ENCODE results near the gene CASP8AP2.
"Not testable (repeated sequence)": the region's sequence is repeated elsewhere in the genome, so short reads cannot be mapped to it uniquely, and the experiment has no call there.

CASP8AP2 gene

GRCh38 chr6:89887452-89888137 is 57.9 kb downstream of the CASP8AP2 start:
- DNase-seq, result peak in 2 of 56 donors; percentile 2 to 3

GRCh38 chr6:89888138-89888514 is 58.4 kb downstream of the CASP8AP2 start:
- DNase-seq, result no peak

- no peak for DNase-seq
Observed at GRCh38 chr6:89888871-89889270, 59.2 kb downstream of the CASP8AP2 start.

GRCh38 chr6:89890845-89891528 is 61.3 kb downstream of the CASP8AP2 start:
- DNase-seq, result not testable (repeated sequence)

GRCh38 chr6:89892577-89892976 is 62.9 kb downstream of the CASP8AP2 start:
- not testable (repeated sequence) for DNase-seq

- no peak for DNase-seq
Observed at GRCh38 chr6:89894169-89894568, 64.5 kb downstream of the CASP8AP2 start, which contains the start of gene GJA10. GJA10 (plus strand) TSS chr6:89894469; CDS start chr6:89894469, 0 bp downstream.

GRCh38 chr6:89895276-89895874 is 65.7 kb downstream of the CASP8AP2 start:
- no peak for DNase-seq

GRCh38 chr6:89910001-89910901 is 80.6 kb downstream of the CASP8AP2 start:
- not testable (repeated sequence) for DNase-seq

GRCh38 chr6:89910902-89911240 is 81.2 kb downstream of the CASP8AP2 start:
- no peak for DNase-seq

GRCh38 chr6:89916136-89916920 is 86.6 kb downstream of the CASP8AP2 start:
- DNase-seq, result no peak

GRCh38 chr6:89917216-89917615 is 87.5 kb downstream of the CASP8AP2 start:
- DNase-seq, result no peak

GRCh38 chr6:89917801-89918366 is 88.2 kb downstream of the CASP8AP2 start:
- DNase-seq, result no peak

Data from amygdala (tissue), 56 donors.